ENCODE measurements around the gene ZNF41.
"Not testable (repeated sequence)": the region's sequence is repeated elsewhere in the genome, so short reads cannot be mapped to it uniquely, and the experiment has no call there.

- TF ChIP-seq CTCF (IDR thresholded peaks at IDR 0.05; ENCODE audit: extremely low read depth in 1 of 2, insufficient read depth in 1 of 2, low read depth in 1 of 2, low read length in 2 of 2); MAX (IDR thresholded peaks at IDR 0.05; ENCODE audit: insufficient read depth, insufficient read length); POLR2A (IDR thresholded peaks at IDR 0.05; ENCODE audit: low read depth, low read length); FOS (IDR thresholded peaks at IDR 0.05; ENCODE audit: borderline replicate concordance, insufficient read depth, low read length); POLR2AphosphoS5 (IDR thresholded peaks at IDR 0.05; ENCODE audit: insufficient read depth, low read depth, low read length); EZH2 (IDR thresholded peaks at IDR 0.05; ENCODE audit: borderline replicate concordance, low read depth, low read length, severe bottlenecking); JUN (IDR thresholded peaks at IDR 0.05; ENCODE audit: borderline replicate concordance, insufficient read depth, insufficient read length, low read depth): not testable (repeated sequence)
These were observed 29.4 kb upstream of the ZNF41 start for GRCh38 chrX:47512383-47512782.
